ENCODE results near the gene RNF121. TPM values are rescaled to one million over a fixed set of nuclear protein-coding genes. Genes with fewer than 3 reads are reported as not detected.

Gene RNF121
- total RNA-seq, 1 donor from 2014 or later = 23.0 TPM

DNA sequence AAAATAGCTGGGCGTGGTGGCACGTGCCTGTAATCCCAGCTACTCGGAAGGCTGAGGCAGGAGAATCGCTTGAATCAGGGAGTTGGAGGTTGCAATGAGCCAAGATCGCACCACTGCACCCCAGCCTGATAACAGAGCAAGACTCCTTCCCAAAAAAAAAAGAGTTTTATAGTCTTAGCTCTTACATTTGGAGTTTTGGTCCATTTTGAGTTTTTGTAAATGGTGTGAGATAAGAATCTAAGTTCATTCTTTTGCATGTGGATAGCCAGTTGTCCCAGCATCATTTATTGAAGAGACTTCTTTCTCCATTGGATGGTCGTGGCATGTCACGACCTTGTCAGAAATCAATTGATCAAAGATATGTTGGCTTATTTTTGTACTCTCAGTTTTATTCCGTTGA lies 34.6 kb downstream of the RNF121 start:
- H3K9me3 ChIP-seq (replicated peaks) = peaks cover 7% of the 10 kb centered on the region
- no peak for DNase-seq
- intact Hi-C loops (cut with micrococcal nuclease) = no loop called here
- no peak overlapping the region for H3K4me3 ChIP-seq
- H3K36me3 ChIP-seq = peaks cover 42% of the 10 kb centered on the region
- H3K27ac ChIP-seq (replicated peaks) = no peak overlapping the region
- H3K4me1 ChIP-seq = no peaks in the 10 kb centered on the region
- TF ChIP-seq, protein P1, sequence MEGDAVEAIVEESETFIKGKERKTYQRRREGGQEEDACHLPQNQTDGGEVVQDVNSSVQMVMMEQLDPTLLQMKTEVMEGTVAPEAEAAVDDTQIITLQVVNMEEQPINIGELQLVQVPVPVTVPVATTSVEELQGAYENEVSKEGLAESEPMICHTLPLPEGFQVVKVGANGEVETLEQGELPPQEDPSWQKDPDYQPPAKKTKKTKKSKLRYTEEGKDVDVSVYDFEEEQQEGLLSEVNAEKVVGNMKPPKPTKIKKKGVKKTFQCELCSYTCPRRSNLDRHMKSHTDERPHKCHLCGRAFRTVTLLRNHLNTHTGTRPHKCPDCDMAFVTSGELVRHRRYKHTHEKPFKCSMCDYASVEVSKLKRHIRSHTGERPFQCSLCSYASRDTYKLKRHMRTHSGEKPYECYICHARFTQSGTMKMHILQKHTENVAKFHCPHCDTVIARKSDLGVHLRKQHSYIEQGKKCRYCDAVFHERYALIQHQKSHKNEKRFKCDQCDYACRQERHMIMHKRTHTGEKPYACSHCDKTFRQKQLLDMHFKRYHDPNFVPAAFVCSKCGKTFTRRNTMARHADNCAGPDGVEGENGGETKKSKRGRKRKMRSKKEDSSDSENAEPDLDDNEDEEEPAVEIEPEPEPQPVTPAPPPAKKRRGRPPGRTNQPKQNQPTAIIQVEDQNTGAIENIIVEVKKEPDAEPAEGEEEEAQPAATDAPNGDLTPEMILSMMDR (IDR thresholded peaks at IDR 0.05; ENCODE audit: borderline replicate concordance) = no peak
- H3K27me3 ChIP-seq (ENCODE audit: low read depth) = no peaks in the 10 kb centered on the region

DNA sequence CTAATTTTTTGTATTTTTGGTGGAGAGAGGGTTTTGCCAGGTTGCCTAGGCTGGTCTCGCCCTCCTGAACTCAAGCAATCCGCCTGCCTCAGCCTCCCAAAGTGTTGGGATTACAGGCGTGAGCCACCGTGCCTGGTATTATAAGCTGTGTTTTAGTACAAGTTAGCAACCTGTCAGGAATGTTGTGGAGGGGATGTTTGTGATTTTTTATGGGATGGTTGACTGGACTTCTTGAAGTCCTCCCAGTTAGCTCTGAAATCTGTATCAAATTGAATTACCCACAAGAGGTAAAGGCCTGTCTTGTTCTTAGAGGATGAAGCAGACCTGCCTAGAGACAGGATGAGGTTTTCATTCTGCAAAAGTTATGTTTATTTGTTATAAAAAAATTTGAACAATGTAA lies 35.8 kb downstream of the RNF121 start:
- no peak overlapping the region for H3K27ac ChIP-seq (replicated peaks)
- intact Hi-C loops (cut with micrococcal nuclease) = no loop called here
- H3K27me3 ChIP-seq (ENCODE audit: low read depth) = no peaks in the 10 kb centered on the region
- H3K4me1 ChIP-seq = no peaks in the 10 kb centered on the region
- H3K4me3 ChIP-seq = no peak overlapping the region
- TF ChIP-seq, protein P1 (IDR thresholded peaks at IDR 0.05; ENCODE audit: borderline replicate concordance) = no peak
- H3K9me3 ChIP-seq (replicated peaks) = peaks cover 7% of the 10 kb centered on the region
- no peak for DNase-seq
- peaks cover 45% of the 10 kb centered on the region for H3K36me3 ChIP-seq

DNA sequence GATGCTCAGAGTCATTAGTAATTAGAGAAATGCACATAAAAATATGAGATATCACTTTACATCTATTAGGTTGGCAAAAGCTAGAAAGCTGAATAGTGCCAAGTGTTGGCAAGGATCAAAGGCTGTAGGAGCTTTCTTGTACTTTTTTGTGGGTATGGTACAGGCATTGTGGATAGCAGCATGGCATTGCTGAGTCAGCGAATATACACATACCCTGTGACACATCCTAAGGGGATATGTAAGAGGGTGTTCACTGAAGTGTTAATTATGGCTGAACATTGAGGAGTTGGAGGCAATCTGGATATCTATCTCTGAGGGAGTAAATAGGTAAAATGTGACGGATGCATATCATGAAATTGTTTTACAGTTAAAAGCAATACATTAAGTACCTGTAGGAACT lies 42.8 kb downstream of the RNF121 start:
- no peaks in the 10 kb centered on the region for H3K9me3 ChIP-seq (replicated peaks)
- TF ChIP-seq, protein P1 (IDR thresholded peaks at IDR 0.05; ENCODE audit: borderline replicate concordance) = no peak
- H3K36me3 ChIP-seq = peaks cover 20% of the 10 kb centered on the region
- H3K27me3 ChIP-seq (ENCODE audit: low read depth) = no peaks in the 10 kb centered on the region
- H3K27ac ChIP-seq (replicated peaks) = no peak overlapping the region
- intact Hi-C loops (cut with micrococcal nuclease) = no loop called here
- no peak overlapping the region for H3K4me3 ChIP-seq
- H3K4me1 ChIP-seq = peaks cover 5% of the 10 kb centered on the region
- DNase-seq = no peak

DNA sequence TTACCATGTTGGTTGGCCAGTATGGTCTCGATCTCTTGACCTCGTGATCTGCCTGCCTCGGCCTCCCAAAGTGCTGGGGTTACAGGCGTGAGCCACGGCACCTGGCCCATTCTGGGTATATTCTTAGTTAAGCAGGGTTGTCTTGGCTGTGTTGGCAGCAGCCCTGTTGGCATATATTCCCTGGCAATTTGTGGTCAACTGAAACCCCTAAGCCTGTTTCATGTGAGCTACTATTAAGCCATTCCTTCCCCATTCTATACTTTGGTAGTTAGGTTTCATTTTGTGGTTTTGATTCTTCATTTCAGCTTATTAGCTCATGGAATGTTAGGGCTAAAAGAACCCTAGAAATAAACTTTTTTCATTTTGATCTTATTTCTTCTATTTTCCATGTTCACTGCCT lies 47.7 kb downstream of the RNF121 start:
- TF ChIP-seq, protein P1 (IDR thresholded peaks at IDR 0.05; ENCODE audit: borderline replicate concordance) = no peak
- intact Hi-C loops (cut with micrococcal nuclease) = loop anchor here (5.0 kb wide), 1 partner anchor 111 kb away; no protein-coding TSS in a partner anchor
- H3K4me3 ChIP-seq = no peak overlapping the region
- DNase-seq = no peak
- H3K27me3 ChIP-seq (ENCODE audit: low read depth) = no peaks in the 10 kb centered on the region
- no peak overlapping the region for H3K27ac ChIP-seq (replicated peaks)
- H3K36me3 ChIP-seq = peaks cover 3% of the 10 kb centered on the region
- H3K4me1 ChIP-seq = peaks cover 5% of the 10 kb centered on the region
- H3K9me3 ChIP-seq (replicated peaks) = no peaks in the 10 kb centered on the region

DNA sequence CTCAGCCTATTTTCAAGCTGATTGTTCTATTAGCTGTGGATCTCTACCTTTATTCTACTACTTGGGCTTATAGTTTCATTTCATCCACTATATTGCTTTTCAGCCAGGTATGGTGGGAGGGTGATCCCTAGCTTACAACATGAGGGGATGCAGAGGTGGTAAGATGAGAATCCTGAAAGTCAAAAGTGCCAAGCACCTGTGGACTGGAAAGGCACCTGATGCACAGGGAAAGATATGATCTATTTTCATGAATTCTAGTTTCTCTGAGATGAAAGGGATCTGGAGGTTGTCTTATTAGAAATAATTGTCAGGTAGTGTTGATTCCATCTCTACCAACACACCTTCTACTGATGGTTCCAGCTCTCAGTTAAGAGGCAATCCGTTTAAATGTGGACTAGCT lies 48.2 kb downstream of the RNF121 start:
- TF ChIP-seq, protein P1 (IDR thresholded peaks at IDR 0.05; ENCODE audit: borderline replicate concordance) = no peak
- Histone ChIP-seq H3K36me3 (peaks cover 3% of the 10 kb centered on the region), H3K4me3 (no peak overlapping the region), H3K4me1 (peaks cover 5% of the 10 kb centered on the region), H3K27ac (replicated peaks) (no peak overlapping the region), H3K9me3 (replicated peaks) (no peaks in the 10 kb centered on the region), H3K27me3 (ENCODE audit: low read depth) (no peaks in the 10 kb centered on the region)
- intact Hi-C loops (cut with micrococcal nuclease) = loop anchor here (5.0 kb wide), 1 partner anchor 110 kb away; no protein-coding TSS in a partner anchor
- no peak for DNase-seq

All from left ventricle myocardium inferior (tissue), 1 donor.